Spleen (tissue), 11 donors: ENCODE measurements around the gene POLG. TPM values are rescaled to one million over a fixed set of nuclear protein-coding genes. Genes with fewer than 3 reads are reported as not detected.

Experiments
- DNase-seq: peaks from one replicate; pipeline ENCODE4 v3.0.0-alpha.2; 2020
- H3K27ac ChIP-seq, 8 donors: fragments of 200-600 bp; sonication (generic) in 7 of 8; 1 replicate in 4 of 8; 2 replicates in 4 of 8; pipeline versions ENCODE4 v1.5.0 to v1.8.0; 2016 to 2021; ENCODE audit warnings: inconsistent platforms in 4 of 8, mild to moderate bottlenecking in 4 of 8, moderate library complexity in 1 of 8
- H3K27me3 ChIP-seq, 7 donors: fragments of 200-600 bp; sonication (generic) in 6 of 7; replicated peaks in 1 of 7; 1 replicate in 4 of 7; 2 replicates in 3 of 7; pipeline versions ENCODE4 v1.5.0 to v1.8.0; 2016 to 2021; ENCODE audit warnings: inconsistent platforms in 3 of 7, mild to moderate bottlenecking in 1 of 7
- H3K36me3 ChIP-seq, 6 donors: fragments of 200-600 bp; sonication (generic) in 5 of 6; 1 replicate in 4 of 6; 2 replicates in 2 of 6; pipeline versions ENCODE4 v1.5.0 to v1.8.0; 2016 to 2021; ENCODE audit warnings: inconsistent platforms in 2 of 6
- H3K4me1 ChIP-seq, 6 donors: fragments of 200-600 bp; sonication (generic) in 5 of 6; 1 replicate in 3 of 6; 2 replicates in 3 of 6; pipeline versions ENCODE4 v1.5.0 to v1.8.0; 2016 to 2021; ENCODE audit warnings: inconsistent platforms in 3 of 6
- H3K4me3 ChIP-seq, 8 donors: fragments of 200-600 bp; sonication (generic) in 7 of 8; 1 replicate in 4 of 8; 2 replicates in 4 of 8; pipeline versions ENCODE4 v1.5.0 to v1.8.0; 2016 to 2021; ENCODE audit warnings: inconsistent platforms in 4 of 8, mild to moderate bottlenecking in 4 of 8, moderate library complexity in 2 of 8
- H3K9me3 ChIP-seq, 8 donors: fragments of 200-600 bp; sonication (generic) in 7 of 8; 1 replicate in 4 of 8; 2 replicates in 4 of 8; pipeline versions ENCODE4 v1.5.0 to v1.8.0; 2016 to 2021; ENCODE audit warnings: inconsistent platforms in 4 of 8
- POLR2A ChIP-seq, 3 donors: fragments of 450-650 bp; IDR thresholded peaks; one replicate each; pipeline ENCODE4 v1.5.1; 2017; ENCODE audit warnings: antibody characterized with exemption in 3 of 3, mild to moderate bottlenecking in 1 of 3
- POLR2AphosphoS5 ChIP-seq, 3 donors: sonication (generic); formaldehyde crosslinking; IDR thresholded peaks; one replicate each; pipeline ENCODE4 v1.5.1; 2017; ENCODE audit warnings: antibody characterized with exemption in 3 of 3
- WGBS, 5 donors: extraction: QIAGEN DNeasy Blood & Tissue Kit in 3 of 5; methylation state at CpG; one replicate each; pipeline versions ENCODE4 v1.1.5 to v1.1.7; 2013 to 2018; 5-methylcytosine and 5-hydroxymethylcytosine counted together
- intact Hi-C: fragments of 100-400 bp; cut with DNase I; formaldehyde crosslinking; loops from one replicate; pipeline ENCODE4 v1.15.0; 2023; ENCODE audit warnings: low total_unique reads
- polyA plus RNA-seq, 3 donors: library from polyadenylated mRNA; stranded (reverse); fragments of 200-250 nt; gene quantifications; one replicate each; pipeline ENCODE4 v1.2.1, GENCODE V29; 2013
- total RNA-seq, 7 donors: library from RNA; depleted of rRNA in 3 of 7; stranded (reverse); fragments of >200 nt in 3 of 7; fragmentation: NEBNext Ultra II Directional in 4 of 7; extraction: Animal tissue kit (Norgen Biotek cat#: 25700) in 4 of 7; gene quantifications; one replicate each; pipeline versions ENCODE4 v1.1.0 to v1.2.1, GENCODE V29; 2016 to 2021
- TF ChIP-seq, protein P1 (sequence below), 11 experiments: fragments of 200-600 bp in 7 of 11; fragments of 450-650 bp in 4 of 11; sonication (generic) in 4 of 11; IDR thresholded peaks in 8 of 11; conservative IDR thresholded peaks in 3 of 11; 1 replicate in 7 of 11; 2 replicates in 4 of 11; pipeline versions ENCODE4 v1.4.0 to v1.8.0; 2016 to 2021; ENCODE audit warnings: antibody characterized with exemption in 11 of 11, inconsistent platforms in 4 of 11, mild to moderate bottlenecking in 1 of 11
- donor health status: healthy with polysubstance abuse.
- donor health status: DM: no; HTN: no; CAD: no; lungs with moderate emphysema.
- donor health status: DM: no; HTN: no; CAD: no.
- donor health status: Bipolar disorder and iron deficiency.
- donor health status: healthy.
- donor health status: DM: no; HTN: no; CAD: no.
- donor health status: DM: yes; HTN: yes; CAD: no.

POLG gene
- total and polyA plus RNA-seq, 10 donors: 38.3 to 105 (median 68.3) TPM

DNA sequence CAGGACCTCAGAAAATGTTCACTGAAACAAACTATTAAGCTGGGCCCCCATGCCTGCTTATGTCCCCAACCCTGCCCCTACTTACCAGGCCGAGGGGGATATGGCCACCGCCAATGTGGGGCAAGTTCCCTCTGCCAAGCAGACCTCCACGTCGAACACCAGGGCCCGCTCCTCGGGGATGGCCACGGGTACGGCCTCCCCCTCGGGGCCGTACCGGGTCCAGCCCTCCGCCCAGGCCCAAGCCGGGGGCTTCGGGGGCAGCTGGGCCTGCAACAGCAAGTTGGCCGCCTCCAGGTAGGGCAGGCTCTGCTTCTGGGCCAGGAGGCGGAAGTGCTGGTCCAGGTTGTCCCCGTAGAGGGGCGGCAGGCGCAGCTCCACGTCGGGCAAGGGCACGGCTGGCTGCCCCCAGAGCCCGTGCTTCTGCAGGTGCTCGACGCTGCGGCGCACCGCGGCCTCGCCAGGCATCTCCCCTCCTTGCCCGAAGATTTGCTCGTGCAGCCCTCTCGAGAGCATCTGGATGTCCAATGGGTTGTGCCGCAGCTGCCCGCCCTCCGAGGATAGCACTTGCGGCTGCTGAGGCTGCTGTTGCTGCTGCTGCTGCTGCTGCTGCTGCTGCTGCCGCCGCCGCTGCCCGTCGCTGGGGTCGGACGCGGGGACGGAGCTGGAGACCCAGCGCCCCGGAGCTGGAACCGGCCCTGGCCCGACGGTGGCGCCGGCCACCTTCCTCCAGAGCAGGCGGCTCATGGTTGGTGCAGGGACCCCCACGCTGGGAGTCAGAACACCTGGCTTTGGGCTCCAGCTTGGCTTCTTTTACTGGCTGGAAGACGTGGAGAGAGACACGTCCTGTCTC, 1.4 kb downstream of the POLG start:
- Histone ChIP-seq H3K9me3 (no peaks in the 10 kb centered on the region), H3K36me3 (peaks cover 0 to 54% (median 48%) of the 10 kb centered on the region in 6 donors), H3K27me3 (no peaks in the 10 kb centered on the region), H3K4me3 (peak overlapping the region; percentile 78 to 95 (median 84)), H3K4me1 (peaks cover 46 to 73% (median 65%) of the 10 kb centered on the region in 6 donors), H3K27ac (peak overlapping the region in 3 of 8 donors; percentile 96 to 98 (median 97))
- TF ChIP-seq, protein P1, sequence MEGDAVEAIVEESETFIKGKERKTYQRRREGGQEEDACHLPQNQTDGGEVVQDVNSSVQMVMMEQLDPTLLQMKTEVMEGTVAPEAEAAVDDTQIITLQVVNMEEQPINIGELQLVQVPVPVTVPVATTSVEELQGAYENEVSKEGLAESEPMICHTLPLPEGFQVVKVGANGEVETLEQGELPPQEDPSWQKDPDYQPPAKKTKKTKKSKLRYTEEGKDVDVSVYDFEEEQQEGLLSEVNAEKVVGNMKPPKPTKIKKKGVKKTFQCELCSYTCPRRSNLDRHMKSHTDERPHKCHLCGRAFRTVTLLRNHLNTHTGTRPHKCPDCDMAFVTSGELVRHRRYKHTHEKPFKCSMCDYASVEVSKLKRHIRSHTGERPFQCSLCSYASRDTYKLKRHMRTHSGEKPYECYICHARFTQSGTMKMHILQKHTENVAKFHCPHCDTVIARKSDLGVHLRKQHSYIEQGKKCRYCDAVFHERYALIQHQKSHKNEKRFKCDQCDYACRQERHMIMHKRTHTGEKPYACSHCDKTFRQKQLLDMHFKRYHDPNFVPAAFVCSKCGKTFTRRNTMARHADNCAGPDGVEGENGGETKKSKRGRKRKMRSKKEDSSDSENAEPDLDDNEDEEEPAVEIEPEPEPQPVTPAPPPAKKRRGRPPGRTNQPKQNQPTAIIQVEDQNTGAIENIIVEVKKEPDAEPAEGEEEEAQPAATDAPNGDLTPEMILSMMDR (IDR thresholded peaks at IDR 0.05 in 8 of 11, conservative IDR thresholded peaks at IDR 0.05 in 3 of 11): no peak
- TF ChIP-seq POLR2AphosphoS5 (IDR thresholded peaks at IDR 0.05) (no peak), POLR2A (IDR thresholded peaks at IDR 0.05) (no peak)
- WGBS, 5 donors: 87 to 93% (median 92%) methylated on average over 21 to 57 of the region's 57 CpGs
- DNase-seq: peak; percentile 86
- intact Hi-C loops: no loop called here

DNA sequence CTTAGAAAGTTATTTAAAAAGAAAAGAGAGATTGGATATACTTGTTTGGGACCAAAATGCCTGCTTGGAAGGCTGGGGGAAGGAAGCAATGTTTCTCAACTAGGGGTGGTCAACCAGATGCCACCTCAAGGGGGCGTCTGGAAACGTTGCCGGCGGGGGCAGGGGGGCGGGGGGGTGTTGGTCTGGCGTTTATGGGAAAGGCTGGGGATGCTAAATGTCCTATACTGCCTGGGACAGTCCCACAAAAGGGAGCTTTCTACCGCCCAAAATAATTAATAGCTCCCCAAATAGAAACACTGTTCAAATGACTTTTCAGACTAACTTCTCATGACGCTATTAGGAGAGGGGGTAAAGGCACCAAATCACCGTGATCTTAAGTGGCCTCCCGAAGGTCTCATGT, 2.2 kb downstream of the POLG start:
- Histone ChIP-seq H3K27me3 (no peaks in the 10 kb centered on the region), H3K36me3 (peaks cover 0 to 62% (median 55%) of the 10 kb centered on the region in 6 donors), H3K4me3 (peak overlapping the region in 4 of 8 donors; percentile 82 to 88 (median 84)), H3K9me3 (no peaks in the 10 kb centered on the region), H3K27ac (no peak overlapping the region), H3K4me1 (peaks cover 46 to 79% (median 67%) of the 10 kb centered on the region in 6 donors)
- no peak for TF ChIP-seq POLR2AphosphoS5 (IDR thresholded peaks at IDR 0.05)
- TF ChIP-seq POLR2A (IDR thresholded peaks at IDR 0.05): no peak
- TF ChIP-seq, protein P1 (IDR thresholded peaks at IDR 0.05 in 8 of 11, conservative IDR thresholded peaks at IDR 0.05 in 3 of 11): peak in 5 of 11 experiments; percentile 31 to 53 (median 42)
- WGBS, 5 donors: 21 to 32% (median 28%) methylated on average over 10 of the region's 10 CpGs
- intact Hi-C loops: no loop called here
- no peak for DNase-seq

DNA sequence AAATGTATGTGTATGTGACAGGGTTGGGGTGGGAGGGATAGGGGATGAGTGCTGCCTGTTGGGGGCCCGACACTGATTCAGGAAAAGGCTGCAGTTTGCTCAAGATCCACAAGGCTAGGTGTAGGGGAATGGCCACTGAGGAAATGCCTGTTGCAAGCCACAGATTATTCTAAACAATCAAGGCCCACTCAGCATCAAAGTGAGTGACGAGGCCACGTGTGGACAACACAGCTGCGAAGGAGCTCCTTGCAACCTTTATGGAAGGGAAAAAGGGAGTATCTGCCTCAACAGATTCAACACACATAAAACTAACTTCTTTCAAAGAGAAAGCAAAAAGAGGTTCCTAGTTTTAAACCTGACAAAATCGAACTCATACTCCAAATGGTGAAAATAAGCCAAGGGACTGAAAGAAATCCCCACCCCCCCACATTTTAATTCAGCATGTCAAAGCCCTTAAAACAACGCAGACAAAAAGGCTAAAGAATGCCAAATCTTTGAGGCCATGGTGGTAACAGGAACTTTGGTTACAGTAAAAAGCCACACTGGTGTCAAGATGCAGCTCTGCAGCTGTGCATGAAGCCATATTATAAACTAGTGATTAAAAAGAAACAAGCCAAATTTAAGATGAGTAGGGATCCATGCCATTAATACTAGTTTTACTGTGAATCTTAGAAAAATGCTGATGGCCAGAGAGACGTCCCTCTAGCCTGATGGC, 3.6 kb downstream of the POLG start:
- peaks cover 5 to 76% (median 69%) of the 10 kb centered on the region in 6 donors for H3K36me3 ChIP-seq
- intact Hi-C loops: no loop called here
- TF ChIP-seq POLR2AphosphoS5 (IDR thresholded peaks at IDR 0.05): no peak
- TF ChIP-seq, protein P1 (IDR thresholded peaks at IDR 0.05 in 8 of 11, conservative IDR thresholded peaks at IDR 0.05 in 3 of 11): no peak
- TF ChIP-seq POLR2A (IDR thresholded peaks at IDR 0.05): no peak
- WGBS, 5 donors: 74 to 82% (median 75%) methylated on average over 7 of the region's 7 CpGs
- no peaks in the 10 kb centered on the region for H3K27me3 ChIP-seq
- no peaks in the 10 kb centered on the region for H3K9me3 ChIP-seq
- peak overlapping the region in 1 of 8 donors; percentile 32 for H3K4me3 ChIP-seq
- no peak for DNase-seq
- H3K4me1 ChIP-seq: peaks cover 46 to 82% (median 67%) of the 10 kb centered on the region in 6 donors
- H3K27ac ChIP-seq: peak overlapping the region in 1 of 8 donors; percentile 71
